Progenitor cell of endocrine pancreas (in vitro differentiated cells): ENCODE results near the gene PUM1. TPM values are rescaled to one million over a fixed set of nuclear protein-coding genes. Genes with fewer than 3 reads are reported as not detected.

Experiments
- DNase-seq: peaks from one replicate; pipeline ENCODE4 v3.0.0; 2021; ENCODE audit warnings: low spot score; ENCODE audit not compliant: unreplicated experiment
- H3K27ac Mint-ChIP-seq: 2 replicates; pipeline ENCODE4 v1.8.0; 2021; ENCODE audit warnings: mild to moderate bottlenecking, moderate library complexity, mixed read lengths
- H3K27me3 Mint-ChIP-seq: 2 replicates; pipeline ENCODE4 v1.8.0; 2021; ENCODE audit warnings: mixed read lengths
- H3K36me3 Mint-ChIP-seq: 2 replicates; pipeline ENCODE4 v1.8.0; 2022; ENCODE audit warnings: mixed read lengths; ENCODE audit not compliant: insufficient read depth
- H3K4me1 Mint-ChIP-seq: 2 replicates; pipeline ENCODE4 v1.8.0; 2021; ENCODE audit warnings: low read depth, mixed read lengths
- H3K4me3 Mint-ChIP-seq: 2 replicates; pipeline ENCODE4 v1.8.0; 2021; ENCODE audit warnings: low read depth, mild to moderate bottlenecking, moderate library complexity, mixed read lengths
- H3K9me3 Mint-ChIP-seq: 2 replicates; pipeline ENCODE4 v1.8.0; 2021; ENCODE audit warnings: low read depth, mixed read lengths
- total RNA-seq: library from RNA; stranded (reverse); gene quantifications from 2 replicates; pipeline ENCODE4 v1.2.1, GENCODE V29; 2021
- TF ChIP-seq, protein P1 (sequence below): fragments of 200-600 bp; sonication (generic); IDR thresholded peaks from one replicate; pipeline ENCODE4 v1.5.0; 2021; ENCODE audit warnings: antibody characterized with exemption, mild to moderate bottlenecking; ENCODE audit not compliant: unreplicated experiment

PUM1 gene
- total RNA-seq, 1 donor from 2014 or later = 249 TPM

- Mint-ChIP-seq H3K9me3 (no peaks in the 10 kb centered on the region), H3K27ac (no peak overlapping the region), H3K4me3 (no peak overlapping the region), H3K27me3 (peaks cover 4% of the 10 kb centered on the region), H3K36me3 (no peaks in the 10 kb centered on the region), H3K4me1 (peaks cover 4% of the 10 kb centered on the region)
- DNase-seq = no peak
- TF ChIP-seq, protein P1, sequence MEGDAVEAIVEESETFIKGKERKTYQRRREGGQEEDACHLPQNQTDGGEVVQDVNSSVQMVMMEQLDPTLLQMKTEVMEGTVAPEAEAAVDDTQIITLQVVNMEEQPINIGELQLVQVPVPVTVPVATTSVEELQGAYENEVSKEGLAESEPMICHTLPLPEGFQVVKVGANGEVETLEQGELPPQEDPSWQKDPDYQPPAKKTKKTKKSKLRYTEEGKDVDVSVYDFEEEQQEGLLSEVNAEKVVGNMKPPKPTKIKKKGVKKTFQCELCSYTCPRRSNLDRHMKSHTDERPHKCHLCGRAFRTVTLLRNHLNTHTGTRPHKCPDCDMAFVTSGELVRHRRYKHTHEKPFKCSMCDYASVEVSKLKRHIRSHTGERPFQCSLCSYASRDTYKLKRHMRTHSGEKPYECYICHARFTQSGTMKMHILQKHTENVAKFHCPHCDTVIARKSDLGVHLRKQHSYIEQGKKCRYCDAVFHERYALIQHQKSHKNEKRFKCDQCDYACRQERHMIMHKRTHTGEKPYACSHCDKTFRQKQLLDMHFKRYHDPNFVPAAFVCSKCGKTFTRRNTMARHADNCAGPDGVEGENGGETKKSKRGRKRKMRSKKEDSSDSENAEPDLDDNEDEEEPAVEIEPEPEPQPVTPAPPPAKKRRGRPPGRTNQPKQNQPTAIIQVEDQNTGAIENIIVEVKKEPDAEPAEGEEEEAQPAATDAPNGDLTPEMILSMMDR = no peak
These were observed 164.5 kb downstream of the PUM1 start for GRCh38 chr1:30900931-30901560.

GRCh38 chr1:30900486-30900885 lies 165.0 kb downstream of the PUM1 start:
- Mint-ChIP-seq H3K4me1 (peaks cover 4% of the 10 kb centered on the region), H3K9me3 (no peaks in the 10 kb centered on the region), H3K36me3 (no peaks in the 10 kb centered on the region), H3K4me3 (no peak overlapping the region), H3K27ac (no peak overlapping the region), H3K27me3 (peaks cover 4% of the 10 kb centered on the region)
- TF ChIP-seq, protein P1 = no peak
- DNase-seq = no peak

GRCh38 chr1:30899577-30900389 lies 165.7 kb downstream of the PUM1 start:
- peaks cover 4% of the 10 kb centered on the region for H3K27me3 Mint-ChIP-seq
- no peak overlapping the region for H3K4me3 Mint-ChIP-seq
- TF ChIP-seq, protein P1 = no peak
- no peak overlapping the region for H3K27ac Mint-ChIP-seq
- peaks cover 4% of the 10 kb centered on the region for H3K4me1 Mint-ChIP-seq
- H3K36me3 Mint-ChIP-seq = no peaks in the 10 kb centered on the region
- no peak for DNase-seq
- H3K9me3 Mint-ChIP-seq = no peaks in the 10 kb centered on the region

- Mint-ChIP-seq H3K27ac (no peak overlapping the region), H3K4me3 (no peak overlapping the region), H3K9me3 (no peaks in the 10 kb centered on the region), H3K4me1 (peaks cover 7% of the 10 kb centered on the region), H3K36me3 (no peaks in the 10 kb centered on the region), H3K27me3 (peaks cover 4% of the 10 kb centered on the region)
- TF ChIP-seq, protein P1 = no peak
- DNase-seq = no peak
These were observed 167.3 kb downstream of the PUM1 start for GRCh38 chr1:30898031-30898815.

- H3K27me3 Mint-ChIP-seq = peaks cover 4% of the 10 kb centered on the region
- no peak for DNase-seq
- H3K4me3 Mint-ChIP-seq = no peak overlapping the region
- H3K36me3 Mint-ChIP-seq = no peaks in the 10 kb centered on the region
- H3K9me3 Mint-ChIP-seq = no peaks in the 10 kb centered on the region
- TF ChIP-seq, protein P1 = no peak
- peaks cover 8% of the 10 kb centered on the region for H3K4me1 Mint-ChIP-seq
- no peak overlapping the region for H3K27ac Mint-ChIP-seq
These were observed 168.6 kb downstream of the PUM1 start for GRCh38 chr1:30896905-30897304.
